Keratinocyte (primary cell): ENCODE data around the gene MRM2. TPM values are rescaled to one million over a fixed set of nuclear protein-coding genes. Genes with fewer than 3 reads are reported as not detected.
A peak's percentile ranks its signal among the peaks of the same experiment; 100 is the strongest.

Source experiments
- DNase-seq: peaks from one replicate; pipeline ENCODE4 v3.0.0-alpha.2; 2011; ENCODE audit warnings: low read depth, missing footprints, low spot score
- FAIRE-seq: peaks from 2 replicates; lab custom pipeline; 2011; peaks lifted over from hg19 to GRCh38; lab: Jason Lieb, UNC
- H2AFZ ChIP-seq: 2 replicates; pipeline ENCODE4 v1.6.0; 2012; ENCODE audit warnings: low read length, control low read depth, inconsistent platforms; ENCODE audit not compliant: control insufficient read depth
- H3K27ac ChIP-seq: 2 replicates; pipeline ENCODE4 v1.5.1; 2011; ENCODE audit warnings: low read length; ENCODE audit not compliant: control insufficient read depth, insufficient read depth
- H3K27me3 ChIP-seq: 3 replicates; pipeline ENCODE4 v1.6.0; 2011; ENCODE audit warnings: low read length; ENCODE audit not compliant: control insufficient read depth, insufficient read depth; ENCODE audit errors: extremely low read depth
- H3K36me3 ChIP-seq, 2 experiments: 2 replicates in 1 of 2; 3 replicates in 1 of 2; pipeline ENCODE4 v1.5.1; 2011; ENCODE audit warnings: low read length in 2 of 2, mild to moderate bottlenecking in 1 of 2; ENCODE audit not compliant: control insufficient read depth in 2 of 2, insufficient read depth in 2 of 2; ENCODE audit errors: extremely low read depth in 1 of 2
- H3K4me1 ChIP-seq: 3 replicates; pipeline ENCODE4 v1.5.1; 2011; ENCODE audit warnings: low read length; ENCODE audit not compliant: control insufficient read depth, insufficient read depth; ENCODE audit errors: extremely low read depth
- H3K4me2 ChIP-seq: 3 replicates; pipeline ENCODE4 v1.6.0; 2011; ENCODE audit warnings: low read depth, low read length; ENCODE audit not compliant: control insufficient read depth, insufficient read depth; ENCODE audit errors: extremely low read depth
- H3K4me3 ChIP-seq, 3 experiments: fragments of 200-600 bp in 1 of 3; sonication (generic) in 1 of 3; 2 replicates in 2 of 3; 3 replicates in 1 of 3; pipeline ENCODE4 v1.5.1; 2011 to 2016; ENCODE audit warnings: low read length in 3 of 3, mild to moderate bottlenecking in 3 of 3, control low read depth in 2 of 3, inconsistent platforms in 1 of 3, low read depth in 1 of 3, mixed read lengths in 1 of 3, mixed run types in 1 of 3, moderate library complexity in 1 of 3; ENCODE audit not compliant: control insufficient read depth in 2 of 3, insufficient read depth in 2 of 3; ENCODE audit errors: extremely low read depth in 1 of 3
- H3K79me2 ChIP-seq: 2 replicates; pipeline ENCODE4 v1.6.0; 2012; ENCODE audit warnings: low read length; ENCODE audit not compliant: control insufficient read depth, insufficient read depth
- H3K9ac ChIP-seq: 3 replicates; pipeline ENCODE4 v1.6.0; 2011; ENCODE audit warnings: low read length; ENCODE audit not compliant: control insufficient read depth, insufficient read depth; ENCODE audit errors: extremely low read depth
- H3K9me1 ChIP-seq: 3 replicates; pipeline ENCODE4 v1.6.0; 2011; ENCODE audit warnings: low read length; ENCODE audit not compliant: control insufficient read depth, insufficient read depth; ENCODE audit errors: extremely low read depth
- H3K9me3 ChIP-seq: 2 replicates; pipeline ENCODE4 v1.5.1; 2012; ENCODE audit warnings: low read depth, low read length; ENCODE audit not compliant: control insufficient read depth
- H4K20me1 ChIP-seq: 3 replicates; pipeline ENCODE4 v1.6.0; 2011; ENCODE audit warnings: low read length; ENCODE audit not compliant: control insufficient read depth, insufficient read depth; ENCODE audit errors: extremely low read depth
- CTCF ChIP-seq, 3 experiments: IDR thresholded peaks in 1 of 3; conservative IDR thresholded peaks in 1 of 3; optimal IDR thresholded peaks in 1 of 3; 2 replicates in 2 of 3; 3 replicates in 1 of 3; pipeline versions ENCODE3 to v1.5.1; 2011; ENCODE audit warnings: low read length in 3 of 3, mild to moderate bottlenecking in 3 of 3, moderate library complexity in 2 of 3, control low read depth in 1 of 3, inconsistent platforms in 1 of 3; ENCODE audit not compliant: insufficient read depth in 2 of 3; ENCODE audit errors: extremely low read depth in 1 of 3
- EZH2 ChIP-seq: IDR thresholded peaks from one replicate; pipeline ENCODE4 v1.6.1; 2012; ENCODE audit warnings: inconsistent platforms, mild to moderate bottlenecking, low read length, moderate library complexity
- dilution Hi-C: fragments of 300-500 bp; cut with MboI; formaldehyde crosslinking; loops from one replicate; pipeline ENCODE4 v1.7.0; 2020; ENCODE audit warnings: low sequenced_read_pairs; ENCODE audit not compliant: extremely low pct_ligation_motif_present
- polyA plus RNA-seq, 5 experiments: library from polyadenylated mRNA; depleted of rRNA in 3 of 5; stranded (reverse) in 3 of 5; stranded (forward) in 1 of 5; unstranded in 1 of 5; fragments of >200 nt; gene quantifications; 1 replicate in 1 of 5; 2 replicates in 3 of 5; 3 replicates in 1 of 5; pipeline versions ENCODE4 v1.2.1 to v1.2.3, GENCODE V29; 2011 to 2012; ENCODE audit warnings: missing spikeins in 2 of 5, low read depth in 1 of 5, low replicate concordance in 1 of 5

Gene MRM2
- polyA plus RNA-seq, 1 donor (not counting 4 experiments of a cell fraction or from before 2014, with no cell fraction given) = 21.5 TPM

- H3K9ac ChIP-seq = no peak overlapping the region
- H3K9me1 ChIP-seq = no peaks in the 10 kb centered on the region
- H3K27me3 ChIP-seq = no peaks in the 10 kb centered on the region
- FAIRE-seq (no peak), DNase-seq (no peak)
- peaks cover 2% of the 10 kb centered on the region for H4K20me1 ChIP-seq
- H3K36me3 ChIP-seq = peaks cover 24 to 46% of the 10 kb centered on the region in 2 experiments
- H3K4me1 ChIP-seq = no peaks in the 10 kb centered on the region
- no peak overlapping the region for H3K27ac ChIP-seq
- no peak overlapping the region for H3K4me3 ChIP-seq
- H2AFZ ChIP-seq = no peak overlapping the region
- dilution Hi-C loops = no loop called here
- H3K4me2 ChIP-seq = no peak overlapping the region
- no peaks in the 10 kb centered on the region for H3K9me3 ChIP-seq
- H3K79me2 ChIP-seq = no peaks in the 10 kb centered on the region
- TF ChIP-seq EZH2 (no peak), CTCF (optimal IDR thresholded peaks at IDR 0.05 in 1 of 3, IDR thresholded peaks at IDR 0.05 in 1 of 3, conservative IDR thresholded peaks at IDR 0.05 in 1 of 3; ENCODE audit: extremely low read depth in 1 of 3, insufficient read depth in 2 of 3, low read length in 3 of 3) (no peak)
Measured at GRCh38 chr7:2209961-2210323, 32.1 kb downstream of the MRM2 start.

- no peak overlapping the region for H2AFZ ChIP-seq
- DNase-seq = no peak
- no peak overlapping the region for H3K9ac ChIP-seq
- H3K4me3 ChIP-seq = no peak overlapping the region
- H3K27me3 ChIP-seq = no peaks in the 10 kb centered on the region
- H3K4me1 ChIP-seq = no peaks in the 10 kb centered on the region
- peaks cover 20 to 42% of the 10 kb centered on the region in 2 experiments for H3K36me3 ChIP-seq
- no peaks in the 10 kb centered on the region for H3K9me1 ChIP-seq
- FAIRE-seq = no peak
- no peaks in the 10 kb centered on the region for H3K9me3 ChIP-seq
- H3K4me2 ChIP-seq = no peak overlapping the region
- no peaks in the 10 kb centered on the region for H3K79me2 ChIP-seq
- no peak for TF ChIP-seq EZH2
- peak; percentile 43 to 83 (median 79) for TF ChIP-seq CTCF (optimal IDR thresholded peaks at IDR 0.05 in 1 of 3, IDR thresholded peaks at IDR 0.05 in 1 of 3, conservative IDR thresholded peaks at IDR 0.05 in 1 of 3; ENCODE audit: extremely low read depth in 1 of 3, insufficient read depth in 2 of 3, low read length in 3 of 3)
- no peak overlapping the region for H3K27ac ChIP-seq
- H4K20me1 ChIP-seq = peaks cover 2% of the 10 kb centered on the region
- dilution Hi-C loops = no loop called here
Measured at GRCh38 chr7:2209146-2209960, 32.7 kb downstream of the MRM2 start.
